HepG2 (cell line): Measurements from ENCODE around the gene GPC3. TPM values are rescaled to one million over a fixed set of nuclear protein-coding genes. Genes with fewer than 3 reads are reported as not detected.
A peak's percentile ranks its signal among the peaks of the same experiment; 100 is the strongest.

Source experiments
- ATAC-seq: fragments of 200-7000 bp; cut with Tn5 transposase; 3 replicates; pipeline ENCODE4 v1.9.1; 2020; ENCODE audit warnings: mild to moderate bottlenecking, moderate library complexity
- BruUV-seq: library from RNA; stranded (reverse); fragments of 400-500 nt; replicated peaks from 2 replicates; lab custom pipeline; 2021; lab: Mats Ljungman, UMichigan
- CTCF ChIA-PET: fragments of 300-600 bp; formaldehyde crosslinking; extraction: SDS; loops from one replicate; lab custom pipeline; 2021; ENCODE audit warnings: low total read pairs, inconsistent platforms, low intra/inter-chr PET ratio; lab: Yijun Ruan, JAX
- POLR2A ChIA-PET: fragments of 350-600 bp; sonication (Branson Sonifier 250); formaldehyde crosslinking; loops from one replicate; lab custom pipeline; 2020; ENCODE audit warnings: antibody characterized with exemption, inconsistent platforms; lab: Yijun Ruan, JAX
- DNase-seq: peaks from one replicate; pipeline ENCODE4 v3.0.0-alpha.2; 2015; ENCODE audit warnings: low spot score
- FAIRE-seq: peaks from 3 replicates; lab custom pipeline; 2011; peaks lifted over from hg19 to GRCh38; lab: Jason Lieb, UNC
- H2AFZ ChIP-seq: one replicate; pipeline ENCODE4 v1.6.1; 2011; ENCODE audit warnings: low read length, inconsistent platforms
- H3K27ac ChIP-seq: fragments of 300-600 bp; 3 replicates; pipeline ENCODE4 v1.8.0; 2011; ENCODE audit warnings: mixed run types, mild to moderate bottlenecking, mixed read lengths, low read length, inconsistent platforms; ENCODE audit not compliant: insufficient read depth; ENCODE audit errors: extremely low read length
- H3K27me3 ChIP-seq, 2 experiments: fragments of 200-600 bp in 1 of 2; 2 replicates in 1 of 2; 3 replicates in 1 of 2; pipeline versions ENCODE4 v1.6.0 to v1.8.0; 2011; ENCODE audit warnings: low read length in 2 of 2, mild to moderate bottlenecking in 2 of 2, moderate library complexity in 2 of 2, inconsistent platforms in 1 of 2; ENCODE audit not compliant: insufficient read depth in 2 of 2, control insufficient read depth in 1 of 2
- H3K36me3 ChIP-seq, 2 experiments: fragments of 200-600 bp in 1 of 2; replicated peaks in 1 of 2; 2 replicates in 1 of 2; 3 replicates in 1 of 2; pipeline versions ENCODE4 v1.5.1 to v1.8.0; 2011; ENCODE audit warnings: low read length in 2 of 2, inconsistent platforms in 1 of 2; ENCODE audit not compliant: insufficient read depth in 2 of 2, control insufficient read depth in 1 of 2
- H3K4me1 ChIP-seq: 2 replicates; pipeline ENCODE4 v1.5.1; 2012; ENCODE audit warnings: low read length, inconsistent platforms; ENCODE audit not compliant: insufficient read depth
- H3K4me2 ChIP-seq: 2 replicates; pipeline ENCODE4 v1.6.0; 2011; ENCODE audit warnings: low read depth, low read length, inconsistent platforms
- H3K4me3 ChIP-seq, 3 experiments: fragments of 200-600 bp in 1 of 3; sonication (generic), shearing (Covaris generic) in 1 of 3; replicated peaks in 1 of 3; 2 replicates each; pipeline ENCODE4 v1.5.1; 2011 to 2016; ENCODE audit warnings: low read length in 3 of 3, inconsistent platforms in 2 of 3, low read depth in 2 of 3, mild to moderate bottlenecking in 2 of 3, control low read depth in 1 of 3, mixed read lengths in 1 of 3; ENCODE audit not compliant: insufficient read depth in 1 of 3
- H3K79me2 ChIP-seq: one replicate; pipeline ENCODE4 v1.6.1; 2011; ENCODE audit warnings: low read length, inconsistent platforms; ENCODE audit not compliant: insufficient read depth
- H3K9ac ChIP-seq: 2 replicates; pipeline ENCODE4 v1.6.0; 2011; ENCODE audit warnings: mild to moderate bottlenecking, low read depth, low read length, inconsistent platforms; ENCODE audit not compliant: insufficient read depth
- H3K9me3 ChIP-seq: 2 replicates; pipeline ENCODE4 v1.5.1; 2012; ENCODE audit warnings: mild to moderate bottlenecking, low read length
- H4K20me1 ChIP-seq: 2 replicates; pipeline ENCODE4 v1.6.0; 2011; ENCODE audit warnings: inconsistent platforms, mild to moderate bottlenecking, low read length, moderate library complexity; ENCODE audit not compliant: insufficient read depth
- ATF1 ChIP-seq: IDR thresholded peaks from 2 replicates; pipeline ENCODE4 v1.6.1; 2016; ENCODE audit warnings: mild to moderate bottlenecking, control low read depth
- ESRRA ChIP-seq: sonication (generic); formaldehyde crosslinking; IDR thresholded peaks from 2 replicates; pipeline ENCODE4 v1.5.1; 2020; ENCODE audit warnings: mild to moderate bottlenecking, low read depth, missing genetic modification reagents
- GLMP ChIP-seq: sonication (generic); formaldehyde crosslinking; IDR thresholded peaks from 2 replicates; pipeline ENCODE4 v1.9.0; 2021; ENCODE audit warnings: missing genetic modification reagents, mild to moderate bottlenecking, borderline replicate concordance
- RBFOX2 ChIP-seq: fragments of 200-400 bp; formaldehyde crosslinking; IDR thresholded peaks from 2 replicates; pipeline ENCODE4 v1.6.1; 2017; ENCODE audit warnings: low read depth, mild to moderate bottlenecking, low read length
- RBM22 ChIP-seq: fragments of 200-400 bp; formaldehyde crosslinking; optimal IDR thresholded peaks from 2 replicates; pipeline ENCODE3; 2017; ENCODE audit warnings: mild to moderate bottlenecking, low read length, moderate library complexity
- TSC22D2 ChIP-seq: sonication (generic); formaldehyde crosslinking; IDR thresholded peaks from 2 replicates; pipeline ENCODE4 v1.5.1; 2020; ENCODE audit warnings: missing genetic modification reagents, mild to moderate bottlenecking, borderline replicate concordance
- ZNF629 ChIP-seq: sonication (generic); formaldehyde crosslinking; conservative IDR thresholded peaks from 2 replicates; pipeline ENCODE4 v1.5.0; 2020; ENCODE audit warnings: missing genetic modification reagents
- ZNF670 ChIP-seq: sonication (generic); formaldehyde crosslinking; IDR thresholded peaks from 2 replicates; pipeline ENCODE4 v1.8.0; 2022; ENCODE audit warnings: mild to moderate bottlenecking, missing genetic modification reagents, borderline replicate concordance
- WGBS: methylation state at CpG from one replicate; pipeline ENCODE4 v1.1.6; 2017; ENCODE audit warnings: low lambda C conversion rate; 5-methylcytosine and 5-hydroxymethylcytosine counted together
- in situ Hi-C: cut with HindIII; loops from 2 replicates; pipeline ENCODE4 v1.10.0; 2017; ENCODE audit warnings: low pct_unique_long_range_greater_than_20kb; ENCODE audit not compliant: extremely low pct_ligation_motif_present
- intact Hi-C: fragments of 100-400 bp; cut with micrococcal nuclease; formaldehyde crosslinking; loops from one replicate; pipeline ENCODE4 v1.10.0; 2022; ENCODE audit not compliant: unreplicated experiment
- polyA plus RNA-seq, 8 experiments: library from polyadenylated mRNA; depleted of rRNA in 3 of 8; stranded (reverse) in 7 of 8; unstranded in 1 of 8; fragments of >200 nt; fragmentation: Illumina TruSeq in 4 of 8; extraction: Trizol in 4 of 8; gene quantifications; 2 replicates each; pipeline versions ENCODE4 v1.2.1 to v1.2.3, GENCODE V29; 2011 to 2016; ENCODE audit warnings: low read depth in 4 of 8, missing spikeins in 1 of 8, mixed read lengths in 1 of 8; ENCODE audit not compliant: insufficient read depth in 1 of 8
- total RNA-seq, 5 experiments: library from RNA; depleted of rRNA; stranded (reverse); fragments of >200 nt; fragmentation: Illumina TruSeq; extraction: Trizol; gene quantifications; 2 replicates each; pipeline ENCODE4 v1.2.3, GENCODE V29; 2016; ENCODE audit warnings: low read depth in 1 of 5

GPC3 gene
- total and polyA plus RNA-seq, 2 of the 13 experiments (the other 11 are each of a cell fraction or from before 2014, with no cell fraction given): 1,799 to 3,263 TPM

- Histone ChIP-seq H2AFZ (no peak overlapping the region), H3K9ac (no peak overlapping the region), H3K36me3 (peaks cover 3 to 28% of the 10 kb centered on the region in 2 experiments; a peak in 4 of 5 replicates), H3K27ac (no peak overlapping the region), H4K20me1 (peaks cover 98% of the 10 kb centered on the region), H3K4me1 (peaks cover 100% of the 10 kb centered on the region), H3K79me2 (peaks cover 97% of the 10 kb centered on the region), H3K4me3 (no peak overlapping the region; a peak in 1 of 6 replicates), H3K4me2 (peak overlapping the region; percentile 18; the same call in 1 of the 2 replicates), H3K27me3 (no peaks in the 10 kb centered on the region), H3K9me3 (no peaks in the 10 kb centered on the region)
- ChIA-PET POLR2A (interaction anchor here (2.3 kb wide), 1 partner anchor 57 kb away, joined by 8 read pairs; no protein-coding TSS in a partner anchor), CTCF (no interaction called here)
- intact Hi-C loops (no loop called here), in situ Hi-C loops (no loop called here)
- no peak for FAIRE-seq
- no peak for ATAC-seq
- no peak for DNase-seq
- BruUV-seq: no TSS peak
- TF ChIP-seq ATF1: no peak
- TF ChIP-seq ESRRA (CRISPR knock-in tag): no peak
- peak; percentile 86 for TF ChIP-seq RBM22
- no peak for TF ChIP-seq GLMP (CRISPR knock-in tag)
- TF ChIP-seq, all 625 proteins: peak for 1
- WGBS: 90% methylated on average over 3 of the region's 3 CpGs
Observed at GRCh38 chrX:133969191-133969590, 16.2 kb downstream of the GPC3 start.

- POLR2A ChIA-PET: interaction anchor here (0.7 to 2.6 kb wide), 3 partner anchors 11 to 58 kb away, joined by 3 to 8 read pairs (median 5); partner anchors contain the start of gene GPC3
- H3K4me2 ChIP-seq: 0 out of 2 replicates have a peak overlapping the region, but pooled peaks have one; percentile 12
- peaks cover 98% of the 10 kb centered on the region for H4K20me1 ChIP-seq
- intact Hi-C loops: no loop called here
- H3K36me3 ChIP-seq: peaks cover 1 to 32% of the 10 kb centered on the region in 2 experiments; a peak in 4 of 5 replicates
- DNase-seq (no peak), FAIRE-seq (no peak)
- H3K27ac ChIP-seq: no peak overlapping the region
- H3K4me1 ChIP-seq: peaks cover 100% of the 10 kb centered on the region
- TF ChIP-seq RBFOX2: peak; percentile 39; the same call in 1 of the 2 replicates
- peak; percentile 28; the same call in 1 of the 2 replicates for TF ChIP-seq ZNF629 (CRISPR knock-in tag)
- TF ChIP-seq ZNF670 (CRISPR knock-in tag): no peak
- peak; percentile 94 for TF ChIP-seq RBM22
- TF ChIP-seq TSC22D2 (CRISPR knock-in tag): no peak
- TF ChIP-seq, all 625 proteins: peak for 3
- H3K79me2 ChIP-seq: peaks cover 97% of the 10 kb centered on the region
- H3K9me3 ChIP-seq: no peaks in the 10 kb centered on the region
- no peak for ATAC-seq
- H3K9ac ChIP-seq: no peak overlapping the region
- CTCF ChIA-PET: no interaction called here
- no TSS peak for BruUV-seq
- H3K27me3 ChIP-seq: no peaks in the 10 kb centered on the region
- H3K4me3 ChIP-seq: no peak overlapping the region; a peak in 1 of 6 replicates
- no peak overlapping the region for H2AFZ ChIP-seq
- WGBS: 76% methylated on average over 5 of the region's 5 CpGs
- in situ Hi-C loops: no loop called here
Observed at GRCh38 chrX:133968109-133968508, 17.3 kb downstream of the GPC3 start.
